Effector CD4-positive, alpha-beta T cell (primary cell): ENCODE results near the gene ISM1.
A peak's percentile ranks its signal among the peaks of the same experiment; 100 is the strongest.
"Not testable (repeated sequence)": the region's sequence is repeated elsewhere in the genome, so short reads cannot be mapped to it uniquely, and the experiment has no call there.

Experiments
- DNase-seq: peaks from one replicate; pipeline ENCODE4 v3.0.0-alpha.2; 2020

The ISM1 gene

GRCh38 chr20:13221673-13222318, 722 bp downstream of the ISM1 start:
- DNase-seq, result peak; percentile 46

GRCh38 chr20:13222319-13222716, 1.2 kb downstream of the ISM1 start:
- no peak for DNase-seq

- no peak for DNase-seq
Measured at GRCh38 chr20:13223736-13224520, 2.9 kb downstream of the ISM1 start.

GRCh38 chr20:13226367-13226766, 5.3 kb downstream of the ISM1 start:
- no peak for DNase-seq

- DNase-seq, result no peak
Measured at GRCh38 chr20:13228771-13229170, 7.7 kb downstream of the ISM1 start.

GRCh38 chr20:13229538-13229937, 8.5 kb downstream of the ISM1 start:
- DNase-seq, result no peak

GRCh38 chr20:13231031-13231752, 10.1 kb downstream of the ISM1 start:
- DNase-seq, result peak; percentile 21

GRCh38 chr20:13232999-13233398, 11.9 kb downstream of the ISM1 start:
- no peak for DNase-seq

- no peak for DNase-seq
Measured at GRCh38 chr20:13234961-13235360, 13.9 kb downstream of the ISM1 start.

GRCh38 chr20:13236360-13236759, 15.3 kb downstream of the ISM1 start:
- DNase-seq, result not testable (repeated sequence)

- DNase-seq, result no peak
Measured at GRCh38 chr20:13236990-13237720, 16.1 kb downstream of the ISM1 start.

GRCh38 chr20:13238001-13238653, 17.1 kb downstream of the ISM1 start:
- no peak for DNase-seq

- DNase-seq, result no peak
Measured at GRCh38 chr20:13243826-13244376, 22.8 kb downstream of the ISM1 start.

GRCh38 chr20:13245250-13245723, 24.2 kb downstream of the ISM1 start:
- DNase-seq, result no peak

- DNase-seq, result no peak
Measured at GRCh38 chr20:13249118-13249797, 28.2 kb downstream of the ISM1 start.

- DNase-seq, result no peak
Measured at GRCh38 chr20:13249798-13250170, 28.7 kb downstream of the ISM1 start.

- DNase-seq, result no peak
Measured at GRCh38 chr20:13250251-13250650, 29.2 kb downstream of the ISM1 start.

GRCh38 chr20:13251106-13251903, 30.2 kb downstream of the ISM1 start:
- no peak for DNase-seq

- DNase-seq, result no peak
Measured at GRCh38 chr20:13251904-13252297, 30.8 kb downstream of the ISM1 start.

GRCh38 chr20:13255356-13255755, 34.3 kb downstream of the ISM1 start:
- no peak for DNase-seq

GRCh38 chr20:13256606-13257005, 35.5 kb downstream of the ISM1 start:
- DNase-seq, result no peak
